GM12872 (cell line): Measurements from ENCODE around the gene TEX14.

Experiments
- TF ChIP-seq, protein P1 (sequence below): IDR thresholded peaks from 3 replicates; pipeline ENCODE4 v1.5.1; 2011; ENCODE audit warnings: low read depth, mild to moderate bottlenecking, low read length, moderate library complexity; ENCODE audit not compliant: insufficient read depth

TEX14 gene

DNA sequence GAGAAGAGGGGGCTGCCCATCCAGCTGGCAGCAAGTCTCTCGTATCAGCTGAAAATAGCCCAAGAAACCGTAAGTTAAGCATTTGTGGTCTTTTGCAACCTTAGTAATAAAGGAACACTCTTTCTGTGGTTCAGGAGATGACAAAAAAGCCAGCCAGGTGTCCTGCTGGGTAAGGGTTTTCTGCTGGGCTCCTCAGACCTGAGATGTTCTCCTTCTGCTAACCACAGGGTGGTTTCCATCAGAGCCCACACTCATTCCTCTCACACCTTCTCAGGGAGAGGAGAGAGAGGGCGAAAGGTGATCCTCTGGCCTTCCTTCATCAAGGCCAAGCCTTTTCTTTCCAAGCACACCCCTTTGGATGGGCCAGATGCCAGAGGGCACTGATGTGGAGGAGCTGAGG lies 70.7 kb downstream of the TEX14 start:
- TF ChIP-seq, protein P1, sequence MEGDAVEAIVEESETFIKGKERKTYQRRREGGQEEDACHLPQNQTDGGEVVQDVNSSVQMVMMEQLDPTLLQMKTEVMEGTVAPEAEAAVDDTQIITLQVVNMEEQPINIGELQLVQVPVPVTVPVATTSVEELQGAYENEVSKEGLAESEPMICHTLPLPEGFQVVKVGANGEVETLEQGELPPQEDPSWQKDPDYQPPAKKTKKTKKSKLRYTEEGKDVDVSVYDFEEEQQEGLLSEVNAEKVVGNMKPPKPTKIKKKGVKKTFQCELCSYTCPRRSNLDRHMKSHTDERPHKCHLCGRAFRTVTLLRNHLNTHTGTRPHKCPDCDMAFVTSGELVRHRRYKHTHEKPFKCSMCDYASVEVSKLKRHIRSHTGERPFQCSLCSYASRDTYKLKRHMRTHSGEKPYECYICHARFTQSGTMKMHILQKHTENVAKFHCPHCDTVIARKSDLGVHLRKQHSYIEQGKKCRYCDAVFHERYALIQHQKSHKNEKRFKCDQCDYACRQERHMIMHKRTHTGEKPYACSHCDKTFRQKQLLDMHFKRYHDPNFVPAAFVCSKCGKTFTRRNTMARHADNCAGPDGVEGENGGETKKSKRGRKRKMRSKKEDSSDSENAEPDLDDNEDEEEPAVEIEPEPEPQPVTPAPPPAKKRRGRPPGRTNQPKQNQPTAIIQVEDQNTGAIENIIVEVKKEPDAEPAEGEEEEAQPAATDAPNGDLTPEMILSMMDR: no peak

DNA sequence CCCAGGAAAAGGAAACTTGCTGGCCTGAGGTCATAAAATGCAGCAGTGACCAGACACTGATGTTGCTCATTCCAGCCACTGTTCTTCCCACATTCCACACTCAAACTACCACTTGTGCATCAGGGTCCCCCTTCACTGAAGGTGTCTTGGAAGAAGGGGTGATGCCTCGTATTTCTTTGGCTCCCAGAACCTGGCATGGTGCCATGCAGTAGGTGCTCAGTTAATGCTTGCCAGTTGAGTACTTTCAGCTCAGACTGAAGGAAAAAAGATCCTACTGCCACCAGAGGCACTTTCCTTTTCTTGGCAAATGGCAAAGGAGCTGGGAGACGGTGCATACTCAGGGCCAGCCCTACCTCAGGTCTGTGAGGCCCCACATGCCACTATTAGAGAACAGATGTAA lies 73.5 kb downstream of the TEX14 start:
- TF ChIP-seq, protein P1: no peak

DNA sequence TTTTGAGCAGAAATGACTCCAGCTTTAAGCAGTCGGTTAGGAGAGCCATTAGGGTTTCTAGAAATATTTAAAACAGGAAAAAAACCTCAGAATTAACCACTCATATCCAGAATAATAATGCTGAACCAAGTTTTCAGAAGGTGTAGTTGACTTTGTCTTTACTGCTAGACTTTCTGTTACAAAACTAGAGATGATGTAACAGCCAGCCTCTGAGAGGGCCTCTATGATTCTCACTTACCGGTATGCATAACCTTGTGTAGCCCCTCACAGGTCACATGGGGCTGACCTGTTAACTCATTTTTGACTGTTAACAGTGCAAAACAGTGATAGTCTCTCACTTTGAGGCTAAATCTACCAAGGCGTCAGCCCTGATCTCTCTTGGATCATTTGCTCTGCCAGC lies 74.3 kb downstream of the TEX14 start:
- TF ChIP-seq, protein P1: no peak

DNA sequence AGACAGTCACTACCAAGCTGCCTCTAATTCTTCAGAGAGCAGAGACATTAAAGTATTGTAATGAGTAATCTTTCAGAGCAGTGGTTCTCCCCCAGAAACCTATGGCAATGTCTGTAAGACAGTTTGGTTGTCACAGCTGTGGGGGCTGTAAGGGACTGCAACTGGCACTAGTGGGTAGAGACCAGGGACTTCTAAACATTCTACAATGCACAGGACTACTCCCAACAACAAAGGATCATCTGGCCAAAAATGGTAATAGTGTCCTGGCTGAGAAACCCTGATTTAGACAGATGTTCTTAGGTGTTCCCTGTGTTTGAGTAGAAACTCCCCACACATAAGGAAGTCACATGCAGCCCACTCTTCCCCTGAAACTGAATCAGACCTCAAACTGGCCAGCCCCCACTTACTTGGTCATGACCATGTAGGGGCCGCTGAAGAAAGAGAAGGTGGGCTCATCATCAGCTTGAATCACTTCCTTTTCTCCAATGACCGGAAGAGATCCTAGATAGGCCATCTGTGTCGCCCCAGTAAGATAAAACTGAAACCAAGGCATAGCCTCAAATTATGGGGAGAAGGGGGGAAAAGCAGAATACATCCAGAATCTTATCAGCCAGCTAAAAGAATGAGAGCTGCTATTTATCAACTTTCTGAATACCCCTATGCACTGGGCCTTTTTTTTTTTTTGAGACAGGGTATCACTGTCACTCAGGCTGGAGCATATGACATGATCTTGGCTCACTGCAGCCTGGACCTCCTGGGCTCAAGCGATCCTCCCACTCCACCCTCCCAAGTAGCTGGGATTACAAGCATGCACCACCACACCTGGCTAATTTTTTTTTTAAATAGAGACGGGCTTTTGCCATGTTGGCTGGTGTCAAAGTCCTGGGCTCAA lies 75.8 kb downstream of the TEX14 start:
- TF ChIP-seq, protein P1: no peak

DNA sequence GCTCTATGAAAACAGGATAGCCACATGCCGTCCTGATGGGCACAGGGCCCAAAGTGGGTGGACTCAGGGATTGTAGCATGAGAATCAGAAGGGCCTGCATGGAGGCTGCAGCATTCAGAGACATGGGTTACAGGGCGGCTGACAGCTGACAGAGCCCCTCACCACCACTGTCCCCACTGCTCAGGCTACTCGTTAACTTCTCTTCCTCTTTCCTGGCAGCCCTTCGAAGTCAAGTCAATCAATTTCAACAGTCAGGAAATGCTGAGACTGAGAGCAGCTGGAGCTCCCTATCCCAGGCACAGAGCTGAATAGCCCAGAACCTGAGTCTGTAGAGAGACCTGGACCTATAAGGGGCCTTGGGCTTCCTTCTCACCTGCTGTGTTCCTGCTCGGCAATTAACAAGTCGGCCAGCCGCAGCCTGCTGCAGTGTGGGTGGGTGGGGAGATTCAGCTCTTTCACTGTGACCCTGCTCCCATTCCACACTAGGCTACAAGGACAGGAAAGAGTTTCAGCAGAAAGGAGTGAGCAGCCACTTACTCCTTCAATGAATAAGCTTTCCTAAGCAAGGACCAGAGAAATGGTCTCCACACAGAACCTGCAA lies 76.9 kb downstream of the TEX14 start:
- TF ChIP-seq, protein P1: no peak

DNA sequence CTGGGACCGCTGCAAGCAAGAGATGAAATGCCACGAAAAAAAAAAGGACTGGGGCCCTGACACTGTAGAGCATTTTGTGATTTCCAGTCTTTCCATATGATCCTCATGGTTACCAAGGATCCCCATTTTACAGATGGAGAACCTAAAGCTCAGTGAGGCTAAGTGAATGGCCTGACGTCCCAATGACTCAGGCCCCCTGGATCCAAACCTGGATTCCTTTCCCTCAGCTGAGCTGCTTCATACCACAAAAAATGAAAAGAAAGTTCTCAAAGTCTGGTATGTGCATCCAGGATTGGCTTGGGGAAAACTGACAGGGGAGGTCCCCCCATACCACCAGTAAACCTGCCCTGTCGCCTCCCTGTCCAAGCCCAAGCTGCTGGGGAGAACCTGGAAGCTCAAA lies 80.5 kb downstream of the TEX14 start:
- TF ChIP-seq, protein P1: no peak

DNA sequence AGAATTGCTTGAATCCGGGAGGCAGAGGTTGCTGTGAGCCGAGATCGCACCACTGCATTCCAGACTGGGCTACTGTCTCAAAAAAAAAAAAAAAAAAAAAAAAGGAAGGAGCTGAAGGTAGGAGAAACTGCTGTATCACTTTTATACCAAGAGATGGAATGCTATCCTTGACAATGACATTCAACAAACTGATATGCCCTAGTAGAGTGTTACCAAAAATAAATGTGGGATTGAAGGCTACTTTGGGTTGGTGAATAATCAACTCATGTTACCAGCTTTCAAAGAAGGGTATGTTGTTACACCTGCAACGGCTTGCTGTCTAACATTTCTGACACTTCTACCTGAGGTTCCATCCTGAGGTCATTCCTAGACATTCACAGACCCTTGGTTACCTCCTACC lies 84.9 kb downstream of the TEX14 start:
- TF ChIP-seq, protein P1: no peak
